Inflammatory macrophage treated with lipopolysaccharide for 1 hour (primary cell): Measurements from ENCODE around the gene TAF11.
"Not testable (repeated sequence)": the region's sequence is repeated elsewhere in the genome, so short reads cannot be mapped to it uniquely, and the experiment has no call there.

Experiments used
- DNase-seq, 2 donors: peaks; one replicate each; pipeline ENCODE4 v3.0.0-alpha.2; 2020 to 2022

Gene TAF11, protein sequence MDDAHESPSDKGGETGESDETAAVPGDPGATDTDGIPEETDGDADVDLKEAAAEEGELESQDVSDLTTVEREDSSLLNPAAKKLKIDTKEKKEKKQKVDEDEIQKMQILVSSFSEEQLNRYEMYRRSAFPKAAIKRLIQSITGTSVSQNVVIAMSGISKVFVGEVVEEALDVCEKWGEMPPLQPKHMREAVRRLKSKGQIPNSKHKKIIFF

DNA sequence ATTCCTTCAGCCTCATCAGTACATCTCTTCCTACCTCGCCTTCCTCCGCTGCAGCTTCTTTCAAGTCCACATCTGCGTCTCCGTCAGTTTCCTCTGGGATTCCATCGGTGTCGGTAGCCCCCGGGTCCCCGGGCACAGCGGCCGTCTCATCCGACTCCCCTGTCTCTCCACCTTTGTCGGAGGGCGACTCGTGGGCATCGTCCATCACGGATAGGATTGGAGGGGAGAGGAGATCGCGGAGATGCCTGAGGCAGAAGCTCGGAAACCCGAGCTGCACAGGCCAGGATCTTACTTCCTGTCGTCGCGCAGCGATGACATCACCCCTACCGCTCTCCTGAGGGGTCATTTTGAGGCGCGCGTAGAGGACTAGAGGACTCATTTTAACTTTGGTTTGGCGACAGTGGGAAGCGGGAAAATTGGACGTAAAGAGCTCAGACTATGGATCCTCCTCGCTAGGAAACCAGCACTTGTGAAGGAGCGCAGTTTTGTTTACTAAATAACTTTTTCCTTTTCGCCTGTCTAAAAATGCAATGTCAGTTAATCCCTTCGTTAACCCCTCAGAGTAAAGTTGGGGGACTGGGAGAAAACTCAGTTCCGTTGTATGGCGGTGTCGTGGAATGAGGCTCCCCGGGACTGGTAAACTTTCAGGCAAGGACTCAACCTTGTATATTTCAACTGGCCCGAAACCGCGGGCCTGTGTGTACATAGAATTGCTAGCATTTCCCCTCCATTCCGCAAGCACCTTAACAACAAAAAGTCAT lies at the start of gene TAF11:
Gene TAF11 (minus strand): TSS at position 290 of the 761 bp plus-strand sequence. CDS start 85 bp downstream, at position 205.
- peak; percentile 88 to 95 for DNase-seq

DNA sequence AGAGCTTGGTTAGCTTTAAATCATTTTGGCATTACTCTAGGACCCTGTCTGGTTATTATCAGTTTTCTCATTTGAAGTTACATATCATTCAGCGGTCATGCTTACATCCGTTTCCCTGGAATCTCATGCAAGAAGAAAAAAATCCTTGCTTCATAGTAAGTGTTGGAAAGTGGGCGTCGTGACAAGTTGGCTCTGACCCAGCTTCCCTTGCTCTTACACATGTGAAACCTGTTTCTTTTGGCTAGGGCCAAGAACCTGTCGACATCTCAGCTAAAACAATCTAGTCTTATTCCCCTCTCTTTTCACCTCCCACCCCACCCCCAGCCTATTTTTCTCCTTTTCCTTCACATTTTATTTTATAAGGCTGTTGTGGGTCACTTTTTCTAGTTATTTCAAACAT lies 46.7 kb upstream of the TAF11 start:
- peak in 1 of 2 donors; percentile 28 for DNase-seq

DNA sequence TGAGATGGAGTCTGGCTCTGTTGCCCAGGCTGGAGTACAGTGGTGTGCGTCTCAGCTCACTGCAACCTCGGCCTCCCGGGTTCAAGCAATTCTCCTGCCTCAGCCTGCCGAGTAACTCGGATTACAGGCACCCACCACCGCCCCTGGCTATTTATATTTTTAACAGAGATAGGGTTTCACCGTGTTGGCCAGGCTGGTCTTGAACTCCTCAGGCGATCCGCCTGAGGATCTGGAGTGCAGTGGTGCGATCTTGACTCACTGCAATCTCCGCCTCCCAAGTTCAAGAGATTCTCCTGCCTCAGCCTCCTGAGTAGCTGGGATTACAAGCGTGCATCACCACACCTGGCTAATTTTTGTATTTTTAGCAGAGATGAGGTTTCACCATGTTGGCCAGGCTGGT lies 44.4 kb upstream of the TAF11 start:
- DNase-seq, result not testable (repeated sequence)

DNA sequence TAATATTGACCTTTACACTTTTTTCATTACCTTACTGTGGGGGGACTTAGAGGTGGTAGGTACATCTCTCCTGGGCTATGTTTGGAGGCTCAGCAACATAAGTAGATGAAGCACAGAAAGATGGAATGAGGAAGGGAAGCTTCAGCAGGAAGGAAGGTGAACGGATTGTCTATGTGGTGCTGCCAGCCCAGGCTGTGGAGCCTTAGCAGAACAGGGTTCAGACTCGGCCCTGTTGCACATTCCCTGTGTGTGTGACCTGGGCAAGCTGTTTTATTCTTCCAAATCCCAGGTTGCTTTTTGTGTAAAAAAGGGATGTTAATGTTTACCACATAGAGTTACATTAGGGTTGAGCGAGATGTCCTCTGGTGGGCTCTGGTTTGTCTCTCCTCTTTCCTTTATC lies 42.4 kb upstream of the TAF11 start:
- DNase-seq, result no peak

DNA sequence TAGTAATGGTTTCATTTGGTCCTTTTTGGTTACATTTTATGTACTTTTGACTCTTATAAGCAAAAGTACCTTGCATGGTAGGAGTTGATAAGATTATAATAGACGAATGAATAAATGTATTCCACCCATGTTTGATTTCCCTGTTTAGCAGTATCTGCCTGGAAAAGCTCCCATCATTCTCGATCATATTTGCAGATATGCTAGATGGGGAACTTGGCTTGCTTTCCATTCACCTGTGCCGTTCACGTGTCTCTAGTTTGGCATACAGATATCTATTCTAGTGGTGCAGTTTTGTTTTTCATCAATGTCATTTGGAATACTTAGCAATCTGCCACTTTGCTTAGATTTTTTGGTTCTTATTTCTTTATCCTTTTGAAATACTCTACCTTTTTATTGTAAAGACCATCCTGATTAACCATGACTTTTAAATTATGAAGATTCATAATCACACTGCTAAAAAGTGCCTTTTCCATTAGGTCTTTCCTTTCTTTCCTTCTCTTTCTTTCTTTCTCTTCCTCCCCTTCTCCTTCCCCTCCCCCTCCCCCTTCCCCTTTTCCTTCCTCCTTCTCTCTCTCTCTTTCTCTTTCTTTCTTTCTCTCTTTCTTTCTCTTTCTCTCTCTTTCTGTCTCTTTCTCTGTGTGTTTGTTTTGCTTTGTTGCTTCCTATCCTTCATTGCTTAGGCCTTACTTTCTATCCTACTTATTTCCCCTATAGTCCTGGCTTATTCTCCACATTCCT lies 41.6 kb upstream of the TAF11 start:
- no peak for DNase-seq

DNA sequence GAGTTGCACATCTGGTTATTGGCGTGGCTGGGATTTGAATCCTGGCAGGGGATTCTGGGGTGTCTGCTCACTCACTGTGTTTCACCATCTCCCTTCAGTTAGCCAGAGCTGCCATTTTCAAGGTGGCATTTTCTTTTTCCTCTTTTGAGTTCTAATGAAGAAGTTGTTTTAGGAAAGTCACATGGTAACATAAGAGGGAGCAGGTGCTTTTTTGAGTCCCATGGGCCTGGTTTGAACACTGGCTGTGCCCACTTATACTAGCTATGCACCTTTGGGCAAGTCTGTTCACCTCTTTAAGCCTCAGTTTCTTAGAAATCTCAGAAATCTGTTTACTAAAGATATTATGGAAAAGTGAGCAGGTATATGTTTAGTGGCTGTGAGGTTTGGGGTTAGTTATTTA lies 40.9 kb upstream of the TAF11 start:
- no peak for DNase-seq

DNA sequence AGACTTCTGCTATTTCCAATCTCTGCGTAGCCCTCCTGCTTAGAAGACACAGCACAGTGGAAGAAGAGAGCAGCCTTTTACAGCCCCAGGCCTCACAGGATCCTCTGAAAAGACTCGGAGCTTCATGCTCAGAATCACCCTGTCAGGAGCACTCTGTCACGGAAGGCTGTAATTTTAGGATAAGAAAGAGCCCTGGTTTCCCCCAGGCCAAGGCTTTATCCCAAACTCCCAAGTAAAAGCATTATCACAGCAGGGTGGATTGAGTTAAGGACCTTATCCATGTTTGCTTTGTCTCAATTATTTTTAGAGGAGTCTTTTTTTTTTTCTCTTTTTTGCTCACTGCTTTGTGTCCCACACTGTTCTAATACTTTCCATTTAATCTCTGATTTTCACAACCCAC lies 40.4 kb upstream of the TAF11 start:
- DNase-seq, result no peak

DNA sequence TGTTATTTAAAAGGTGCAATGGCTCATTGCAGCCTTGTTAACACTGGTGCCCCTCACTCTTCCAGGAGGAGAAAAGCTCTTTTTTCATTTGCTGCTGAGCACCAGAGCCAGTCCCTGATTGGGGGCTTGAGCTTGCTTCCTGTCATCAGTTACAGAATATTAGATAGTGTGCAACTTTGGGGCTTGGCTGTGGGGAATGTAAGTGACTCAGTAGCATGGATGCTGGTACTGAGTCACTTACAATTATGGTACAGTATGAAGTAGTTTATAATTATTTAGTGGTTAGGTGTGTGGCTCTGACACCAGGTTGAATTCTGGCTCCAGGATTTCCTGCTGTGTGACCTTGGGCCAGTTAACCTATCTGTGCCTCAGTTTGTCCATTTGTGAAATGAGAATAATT lies 38.8 kb upstream of the TAF11 start:
- DNase-seq, result no peak

DNA sequence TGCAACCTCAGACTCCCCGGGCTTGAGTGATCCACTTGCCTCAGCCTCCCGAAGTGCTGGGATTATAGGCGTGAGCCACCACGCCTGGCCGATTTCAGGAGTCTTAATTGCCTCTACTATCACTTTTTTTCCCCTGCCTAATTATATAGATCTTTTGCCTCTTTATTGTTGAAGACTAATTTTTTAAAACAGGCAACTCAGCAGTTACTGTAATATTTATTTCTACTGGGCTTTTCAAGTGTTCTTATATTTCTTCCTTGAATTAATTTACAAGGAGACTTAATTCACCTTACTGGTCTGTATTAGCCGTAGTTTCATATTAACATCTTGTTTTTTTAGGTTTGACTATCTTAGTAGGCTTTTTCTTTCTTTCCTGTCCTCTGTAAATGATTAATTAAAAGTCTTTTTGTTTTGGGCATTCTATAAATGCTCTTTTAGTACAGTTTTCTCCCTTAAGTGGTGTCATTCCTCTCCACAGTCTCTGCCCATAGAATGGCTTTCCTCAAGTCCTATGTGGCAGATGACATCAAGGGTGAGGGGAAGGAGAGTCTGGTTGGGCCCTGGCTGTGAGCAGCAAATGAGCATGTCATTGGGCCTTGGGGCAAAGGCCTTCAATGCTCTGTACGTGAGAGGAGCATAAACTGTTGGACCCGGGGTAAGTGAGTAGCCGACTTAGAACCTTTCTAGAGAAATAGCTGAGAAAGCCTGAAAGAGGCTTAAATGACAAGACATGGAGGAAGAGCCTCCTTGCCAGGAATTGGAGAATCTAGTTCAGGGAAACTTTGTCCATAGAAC lies 37.2 kb upstream of the TAF11 start:
- no peak for DNase-seq

DNA sequence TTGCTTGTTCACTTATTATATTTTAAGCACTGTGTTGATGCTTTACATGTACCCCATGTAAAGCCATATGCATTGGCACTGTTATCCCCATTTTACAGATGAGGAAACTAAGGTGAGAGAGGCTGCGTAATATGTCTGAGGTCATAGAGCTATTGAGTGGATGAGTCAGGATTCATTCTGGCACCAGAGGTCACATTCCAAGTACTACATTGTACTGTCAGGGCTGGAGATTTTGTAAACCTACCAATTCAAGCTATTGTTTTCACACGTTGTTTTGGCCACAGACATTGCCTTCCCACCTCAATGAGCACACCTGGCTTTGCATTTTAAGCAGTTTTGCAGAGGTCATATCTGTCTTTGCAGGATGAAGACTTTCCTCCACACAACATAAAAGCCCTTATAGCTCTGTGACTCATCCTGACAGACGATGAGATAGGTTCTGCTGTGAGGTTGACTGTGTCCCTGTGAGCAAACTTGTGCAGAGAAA lies 34.4 kb upstream of the TAF11 start:
- DNase-seq, result no peak

DNA sequence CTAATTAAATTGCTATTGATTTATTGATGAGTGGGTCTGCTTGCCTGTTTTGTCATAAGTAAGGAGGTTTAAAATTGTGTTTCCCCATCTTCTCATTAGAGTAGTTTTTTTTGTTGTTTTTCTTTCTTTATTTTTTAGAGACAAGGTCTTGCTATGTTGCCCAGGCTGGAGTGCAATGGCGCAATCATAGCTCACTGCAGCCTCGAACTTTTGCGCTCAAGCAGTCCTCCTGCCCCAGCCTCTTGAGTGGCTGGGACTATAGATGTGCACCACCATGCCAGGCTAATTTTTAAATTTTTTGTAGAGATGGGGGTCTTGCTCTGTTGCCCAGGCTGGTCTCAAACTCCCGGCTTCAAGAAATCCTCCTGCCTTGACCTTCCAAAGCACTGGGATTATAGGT lies 32.3 kb upstream of the TAF11 start:
- DNase-seq, result no peak

DNA sequence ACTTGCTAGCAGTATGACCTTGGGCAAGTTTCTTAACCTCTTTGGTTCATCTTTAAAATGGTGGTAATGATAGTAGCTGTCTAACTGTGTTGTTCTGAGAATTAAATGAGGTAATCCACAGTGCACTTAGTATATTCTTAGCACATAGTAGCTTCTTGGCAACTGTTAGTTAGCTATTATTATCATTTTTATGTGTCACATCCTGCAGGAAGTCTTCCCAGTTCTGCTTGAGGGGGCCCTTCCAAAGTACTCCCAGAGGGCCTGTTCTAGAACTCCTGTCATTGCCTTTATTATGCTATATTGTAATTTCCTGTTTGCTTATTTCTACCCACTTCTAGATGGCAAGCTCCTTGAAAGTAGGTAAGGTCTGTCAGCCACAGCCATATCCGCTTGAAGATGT lies 31.8 kb upstream of the TAF11 start:
- DNase-seq, result no peak

DNA sequence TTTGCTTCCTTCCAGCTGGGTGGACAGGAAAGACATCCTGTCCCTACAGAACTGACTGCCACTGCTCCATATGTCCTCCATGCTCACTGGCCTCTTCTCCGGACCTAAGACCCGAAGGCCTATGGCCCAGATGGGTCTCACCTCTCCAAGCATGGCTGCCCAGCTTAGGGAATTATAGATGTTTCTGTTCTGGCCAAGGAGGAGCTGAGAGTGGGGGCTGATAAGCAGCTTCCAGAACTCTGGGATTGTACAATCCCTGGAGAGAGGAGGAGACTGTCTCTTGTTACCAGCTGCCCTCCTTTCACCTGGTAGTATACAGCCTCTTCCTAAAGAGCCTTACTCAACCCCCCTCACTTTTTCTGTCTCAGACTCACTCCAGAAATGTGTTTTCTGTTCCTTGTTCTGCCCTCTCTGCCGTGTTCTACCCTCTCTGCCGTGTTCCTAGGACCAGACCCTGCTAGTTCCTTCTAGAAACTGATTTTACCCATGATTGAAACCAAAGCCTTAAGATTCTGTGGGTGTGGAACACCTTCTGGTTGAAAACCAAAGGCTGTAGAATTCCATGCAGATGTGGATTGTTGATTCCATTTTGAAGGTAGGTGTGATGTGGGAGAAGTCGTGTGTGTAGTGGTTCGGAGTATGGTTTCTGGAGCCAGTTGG lies 29.9 kb upstream of the TAF11 start:
- DNase-seq, result no peak

DNA sequence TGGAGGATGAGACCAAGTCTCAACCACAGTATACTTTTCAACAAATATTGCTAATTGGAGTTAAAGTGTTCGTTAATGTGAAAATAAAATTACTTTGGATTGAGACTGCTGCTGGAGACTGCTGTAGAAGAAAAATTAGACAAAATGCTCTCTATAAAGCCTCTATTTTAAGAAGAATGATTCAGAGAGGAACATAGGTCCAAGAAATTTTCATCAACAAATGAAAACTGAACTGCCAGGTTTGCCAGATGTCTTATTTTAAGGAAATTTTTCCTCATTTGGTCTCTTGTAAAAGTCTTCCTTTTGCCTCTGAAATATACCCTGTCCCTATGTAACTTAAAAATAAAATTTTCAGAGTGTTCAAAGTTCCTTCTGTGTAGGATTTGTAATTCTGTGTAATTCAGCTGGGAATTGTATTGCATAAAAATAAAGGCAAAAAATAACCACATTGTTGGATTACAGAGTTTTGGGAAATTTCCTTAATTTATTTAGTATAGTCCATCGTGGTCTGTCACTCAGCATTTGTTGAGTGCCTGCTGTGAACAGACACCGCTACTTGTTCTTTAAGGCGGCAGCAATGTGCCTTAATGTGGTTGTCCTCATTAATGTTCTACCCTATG lies 28.6 kb upstream of the TAF11 start:
- no peak for DNase-seq

DNA sequence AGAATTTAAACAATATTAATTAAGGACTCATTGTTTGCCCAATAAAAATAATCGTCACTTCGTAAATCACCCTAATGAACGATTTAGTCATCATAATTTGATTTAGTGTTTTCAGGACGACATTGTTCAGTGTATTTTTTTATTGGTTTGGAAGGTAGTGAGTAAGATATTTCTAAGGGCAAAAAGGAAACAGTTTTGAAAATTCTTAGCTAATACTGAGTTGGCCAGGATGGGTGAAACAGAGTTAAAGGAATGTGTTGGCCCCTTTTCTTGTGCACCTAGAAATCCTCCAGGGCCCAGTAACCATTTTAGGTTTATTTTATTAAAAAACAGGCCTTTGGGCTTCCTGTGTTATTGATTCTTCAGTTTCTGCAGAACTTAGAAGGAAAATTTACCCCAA lies 26.5 kb upstream of the TAF11 start:
- no peak for DNase-seq

DNA sequence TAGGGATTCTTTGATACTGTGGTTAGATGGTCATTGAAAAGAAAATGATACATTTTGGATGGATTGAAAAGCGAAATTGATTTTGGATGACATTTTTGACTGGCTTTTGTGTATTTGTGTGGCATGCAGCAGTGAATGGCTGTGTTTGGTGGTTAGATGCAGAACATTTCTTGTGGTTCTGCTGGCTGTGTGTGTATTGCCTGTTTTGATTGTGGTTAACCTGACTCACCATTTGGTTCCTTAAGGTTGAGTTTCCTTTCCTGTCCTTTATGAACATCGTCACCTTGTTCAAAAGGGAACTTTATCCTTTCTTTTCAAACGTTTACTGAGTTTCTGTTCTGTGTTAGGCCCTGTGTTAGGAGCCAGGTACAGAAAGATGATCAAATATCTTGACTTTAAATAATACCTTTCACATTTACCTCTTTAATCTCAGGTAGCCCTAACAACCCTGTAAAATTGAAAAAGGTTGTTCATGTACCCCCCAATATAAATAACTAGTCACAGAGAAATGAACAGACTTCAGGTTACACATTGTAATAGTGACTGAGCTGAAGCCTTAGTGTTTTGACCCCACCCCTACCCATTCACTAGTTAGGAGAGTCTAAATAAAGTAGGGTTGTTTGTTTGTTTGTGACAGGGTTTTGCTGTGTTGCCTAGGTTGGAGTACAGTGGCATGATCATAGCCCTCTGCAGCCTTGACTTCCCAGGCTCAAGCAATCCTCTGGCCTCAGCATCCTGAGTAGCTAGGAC lies 25.0 kb upstream of the TAF11 start:
- no peak for DNase-seq

DNA sequence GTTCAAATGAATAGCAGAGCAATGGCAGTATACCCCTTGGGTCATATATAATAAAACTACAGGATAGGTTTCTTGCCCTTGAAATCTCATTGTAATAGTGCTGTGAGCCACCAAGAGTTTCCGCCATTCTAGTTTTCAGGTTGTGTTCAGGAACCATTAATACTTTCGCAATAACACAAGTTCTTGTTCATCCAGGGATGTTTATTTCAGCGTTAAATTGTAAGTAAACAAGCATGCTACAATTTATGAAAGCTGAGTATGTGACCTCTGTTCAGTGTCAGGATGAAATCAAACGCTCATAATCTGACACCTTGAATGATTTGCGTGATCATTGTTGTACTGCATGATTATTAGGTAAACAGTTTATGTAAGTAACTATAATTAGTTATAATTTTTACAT lies 24.0 kb upstream of the TAF11 start:
- no peak for DNase-seq

DNA sequence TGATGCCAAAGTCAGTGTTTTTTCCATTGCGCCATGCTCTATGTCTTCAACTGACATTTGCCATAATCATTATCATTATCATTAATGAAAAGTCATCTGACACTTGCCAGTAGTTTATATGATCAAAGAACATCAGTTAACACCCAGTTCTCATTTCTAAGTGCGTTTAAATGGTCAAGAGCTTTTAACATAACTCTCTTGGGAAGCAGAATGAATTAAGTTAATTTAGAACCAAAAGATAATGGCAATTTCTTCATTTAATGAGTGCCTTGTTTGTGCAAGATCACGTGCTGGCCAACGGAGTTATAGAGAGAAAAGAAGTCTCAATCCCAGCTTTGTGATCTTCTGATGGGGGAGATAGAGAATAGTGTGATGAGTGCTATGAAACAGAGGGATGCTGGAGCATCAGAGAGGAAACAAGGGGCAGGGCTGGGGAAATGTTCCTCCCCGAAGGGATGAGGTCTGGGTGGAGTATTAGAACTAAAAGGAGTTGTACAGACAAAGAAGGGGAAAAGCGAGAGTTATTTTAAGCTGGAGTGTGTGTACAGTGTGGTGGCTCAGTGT lies 21.6 kb upstream of the TAF11 start:
- no peak for DNase-seq

DNA sequence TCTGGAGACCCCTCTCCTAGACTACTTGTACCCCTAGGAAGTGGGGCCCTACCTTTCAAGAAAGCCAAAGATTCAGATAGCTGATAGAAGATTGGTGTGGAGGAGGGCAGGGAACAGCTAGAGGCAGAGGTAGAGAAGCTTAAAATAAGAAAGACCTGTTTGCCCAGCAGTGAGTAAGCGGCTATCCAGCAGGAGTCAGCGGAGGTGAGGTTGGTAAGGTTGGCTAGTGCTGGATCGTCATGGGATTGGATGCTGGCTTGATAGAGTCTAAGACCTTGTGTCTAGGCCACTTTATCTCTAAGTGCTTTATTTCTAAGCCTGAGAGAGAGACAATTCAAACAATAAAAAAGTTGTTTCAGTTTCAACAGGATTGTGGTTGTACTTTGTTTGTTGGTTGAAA lies 20.4 kb upstream of the TAF11 start:
- no peak for DNase-seq

DNA sequence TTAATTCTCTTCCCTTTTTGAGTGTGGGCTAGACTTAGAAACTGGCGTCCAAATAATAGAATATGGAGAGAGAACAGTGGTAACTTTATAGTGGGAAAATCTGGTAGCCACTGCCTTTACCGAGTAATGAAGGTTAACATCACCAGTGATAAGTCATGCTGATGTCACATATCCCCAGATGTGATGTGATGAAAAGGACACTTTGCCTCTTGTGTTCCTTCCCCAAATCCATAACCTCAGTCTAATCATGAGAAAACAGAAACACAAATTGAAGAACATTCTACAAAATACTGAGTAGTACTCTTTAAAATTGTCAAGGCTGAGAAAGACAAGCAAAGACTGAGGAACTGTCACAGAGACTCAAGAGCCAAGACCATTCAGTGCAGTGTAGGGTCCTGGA lies 19.0 kb upstream of the TAF11 start:
- DNase-seq, result peak in 1 of 2 donors; percentile 41
